ENCODE results near the gene KCNG4. TPM values are rescaled to one million over a fixed set of nuclear protein-coding genes. Genes with fewer than 3 reads are reported as not detected.

Gene KCNG4
- polyA plus RNA-seq, 1 donor from 2014 or later = not detected

GRCh38 chr16:84169765-84170310 lies 70.0 kb downstream of the KCNG4 start:
- Histone ChIP-seq H3K79me2 (replicated peaks; ENCODE audit: insufficient read depth, low read length) (no peaks in the 10 kb centered on the region), H3K4me3 (ENCODE audit: low read length) (no peak overlapping the region), H3K27me3 (ENCODE audit: insufficient read depth, low read depth, low read length) (no peaks in the 10 kb centered on the region), H3K9me2 (ENCODE audit: insufficient read depth, low read length) (no peaks in the 10 kb centered on the region), H4K20me1 (ENCODE audit: insufficient read depth) (no peaks in the 10 kb centered on the region), H3K9ac (ENCODE audit: low read length) (no peak overlapping the region), H3K36me3 (ENCODE audit: insufficient read depth, low read length) (no peaks in the 10 kb centered on the region), H3K4me2 (ENCODE audit: low read length) (no peak overlapping the region), H3K27ac (ENCODE audit: low read length) (no peak overlapping the region), H2AFZ (ENCODE audit: low read depth, low read length) (no peak overlapping the region), H3K9me3 (ENCODE audit: low read length) (no peaks in the 10 kb centered on the region), H3F3A (ENCODE audit: insufficient read depth, low read length, poor library complexity, severe bottlenecking) (no peaks in the 10 kb centered on the region)
- TF ChIP-seq RAD21 (conservative IDR thresholded peaks at IDR 0.05) (no peak), POLR2AphosphoS5 (IDR thresholded peaks at IDR 0.05) (no peak), MXI1 (conservative IDR thresholded peaks at IDR 0.05; ENCODE audit: poor library complexity, severe bottlenecking) (no peak), TAF1 (IDR thresholded peaks at IDR 0.05; ENCODE audit: low read depth) (no peak), SMC3 (conservative IDR thresholded peaks at IDR 0.05; ENCODE audit: poor library complexity) (no peak), EZH2 (IDR thresholded peaks at IDR 0.05; ENCODE audit: borderline replicate concordance, insufficient read depth, low read length, poor library complexity, severe bottlenecking) (no peak)

Small RNAs within 50 kb of the gene (small RNA-seq; reads per million reads assigned to genes)
- 0 reads per million in 3 experiments for gene RNA5SP433

Other genes starting within 250 kb of the KCNG4 start
- gene SLC38A8, start 197.2 kb downstream of the KCNG4 start, polyA plus RNA-seq = not detected in 2 replicates
- 66.9 and 86.9 TPM in 2 replicates for gene MBTPS1, start 123.1 kb downstream of the KCNG4 start, polyA plus RNA-seq
- 211 and 217 TPM in 2 replicates for gene HSDL1, start 94.8 kb downstream of the KCNG4 start, polyA plus RNA-seq
- gene DNAAF1, start 94.7 kb downstream of the KCNG4 start, polyA plus RNA-seq = 0.71 TPM in 1 of 2 replicates, not detected in the other
- gene TAF1C, start 53.0 kb downstream of the KCNG4 start, polyA plus RNA-seq = 25.5 and 43.3 TPM in 2 replicates
- gene ADAD2, start 48.9 kb downstream of the KCNG4 start, polyA plus RNA-seq = not detected in 2 replicates
- gene WFDC1, start 54.9 kb upstream of the KCNG4 start, polyA plus RNA-seq = not detected in 2 replicates
- not detected in 2 replicates for gene ATP2C2, start 128.5 kb upstream of the KCNG4 start, polyA plus RNA-seq

Data from neural cell (in vitro differentiated cells).